HEK293T (cell line): Measurements from ENCODE around the gene PROB1.

Experiments used
- CTCF ChIA-PET: fragments of 350-600 bp; formaldehyde crosslinking; extraction: SDS; loops from one replicate; lab custom pipeline; 2021; ENCODE audit warnings: antibody characterized with exemption, inconsistent platforms; lab: Yijun Ruan, JAX
- POLR2A ChIA-PET: fragments of 350-600 bp; formaldehyde crosslinking; extraction: SDS; loops from one replicate; lab custom pipeline; 2020; ENCODE audit warnings: antibody characterized with exemption, inconsistent platforms; lab: Yijun Ruan, JAX
- DNase-seq: peaks from one replicate; pipeline ENCODE4 v3.0.0; 2012; ENCODE audit warnings: mixed read lengths; ENCODE audit errors: extremely low spot score
- ARNT ChIP-seq: fragments of 450-650 bp; IDR thresholded peaks from 2 replicates; pipeline ENCODE4 v1.6.1; 2017; ENCODE audit warnings: mild to moderate bottlenecking
- BHLHE40 ChIP-seq: fragments of 450-650 bp; IDR thresholded peaks from 2 replicates; pipeline ENCODE4 v1.6.1; 2016; ENCODE audit warnings: mild to moderate bottlenecking, moderate library complexity, borderline replicate concordance
- CTBP1 ChIP-seq: fragments of 450-650 bp; IDR thresholded peaks from 2 replicates; pipeline ENCODE4 v1.6.1; 2016; ENCODE audit warnings: borderline replicate concordance
- ELF4 ChIP-seq: fragments of 450-650 bp; IDR thresholded peaks from 2 replicates; pipeline ENCODE4 v1.6.1; 2017; ENCODE audit warnings: antibody characterized with exemption
- FOXA1 ChIP-seq: fragments of 450-650 bp; IDR thresholded peaks from 2 replicates; pipeline ENCODE4 v1.6.1; 2016; ENCODE audit warnings: mild to moderate bottlenecking
- FOXK2 ChIP-seq: fragments of 450-650 bp; IDR thresholded peaks from 2 replicates; pipeline ENCODE4 v1.6.1; 2016; ENCODE audit warnings: mild to moderate bottlenecking
- FOXM1 ChIP-seq: fragments of 450-650 bp; IDR thresholded peaks from 2 replicates; pipeline ENCODE4 v1.6.1; 2017; ENCODE audit warnings: mild to moderate bottlenecking, borderline replicate concordance
- HDGF ChIP-seq: fragments of 450-650 bp; IDR thresholded peaks from 2 replicates; pipeline ENCODE4 v1.6.1; 2017; ENCODE audit warnings: antibody characterized with exemption, borderline replicate concordance
- L3MBTL2 ChIP-seq: fragments of 450-650 bp; conservative IDR thresholded peaks from 2 replicates; pipeline ENCODE4 v1.6.1; 2016; ENCODE audit warnings: mild to moderate bottlenecking
- LEF1 ChIP-seq: fragments of 450-650 bp; IDR thresholded peaks from 2 replicates; pipeline ENCODE4 v1.6.1; 2017; ENCODE audit warnings: mild to moderate bottlenecking, borderline replicate concordance
- NFRKB ChIP-seq: fragments of 450-650 bp; IDR thresholded peaks from 2 replicates; pipeline ENCODE4 v1.6.1; 2016; ENCODE audit warnings: mild to moderate bottlenecking, moderate library complexity
- SP1 ChIP-seq: fragments of 450-650 bp; IDR thresholded peaks from 2 replicates; pipeline ENCODE4 v1.6.1; 2017
- SUZ12 ChIP-seq: fragments of 450-650 bp; IDR thresholded peaks from 2 replicates; pipeline ENCODE4 v1.6.1; 2016; ENCODE audit warnings: mild to moderate bottlenecking
- TARDBP ChIP-seq: fragments of 450-650 bp; IDR thresholded peaks from 2 replicates; pipeline ENCODE4 v1.6.1; 2016
- ZNF384 ChIP-seq: fragments of 450-650 bp; IDR thresholded peaks from 2 replicates; pipeline ENCODE4 v1.6.1; 2016
- TF ChIP-seq, protein P1 (sequence below): fragments of 450-650 bp; IDR thresholded peaks from 2 replicates; pipeline ENCODE4 v1.6.1; 2016

PROB1 gene

DNA sequence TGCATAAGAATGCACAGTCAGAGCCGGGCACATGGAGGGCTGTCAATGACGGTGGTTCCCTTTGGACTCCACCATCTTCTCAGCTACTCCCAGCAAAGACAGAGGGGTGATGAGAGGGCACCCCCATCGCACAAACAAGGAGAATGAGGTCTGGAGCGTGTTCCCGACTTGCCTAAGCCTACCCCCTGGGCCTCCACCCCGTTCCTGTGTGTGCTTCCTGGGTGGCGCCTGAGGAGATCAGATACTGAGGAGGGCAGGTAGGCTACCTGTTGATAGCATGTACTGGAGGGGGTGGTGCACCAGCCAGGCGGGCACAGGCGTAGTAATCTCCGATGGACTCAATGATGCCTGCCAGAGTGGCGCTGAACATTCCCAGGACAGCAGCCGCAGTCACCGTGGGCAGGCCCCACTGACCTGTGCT is 16.0 kb downstream of the PROB1 start:
- no peak for TF ChIP-seq L3MBTL2
- no peak for TF ChIP-seq ARNT
- TF ChIP-seq, protein P1, sequence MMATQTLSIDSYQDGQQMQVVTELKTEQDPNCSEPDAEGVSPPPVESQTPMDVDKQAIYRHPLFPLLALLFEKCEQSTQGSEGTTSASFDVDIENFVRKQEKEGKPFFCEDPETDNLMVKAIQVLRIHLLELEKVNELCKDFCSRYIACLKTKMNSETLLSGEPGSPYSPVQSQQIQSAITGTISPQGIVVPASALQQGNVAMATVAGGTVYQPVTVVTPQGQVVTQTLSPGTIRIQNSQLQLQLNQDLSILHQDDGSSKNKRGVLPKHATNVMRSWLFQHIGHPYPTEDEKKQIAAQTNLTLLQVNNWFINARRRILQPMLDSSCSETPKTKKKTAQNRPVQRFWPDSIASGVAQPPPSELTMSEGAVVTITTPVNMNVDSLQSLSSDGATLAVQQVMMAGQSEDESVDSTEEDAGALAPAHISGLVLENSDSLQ, result no peak
- TF ChIP-seq ZNF384, result no peak
- no peak for TF ChIP-seq HDGF
- no peak for TF ChIP-seq SP1
- no peak for TF ChIP-seq BHLHE40
- no peak for TF ChIP-seq LEF1
- no peak for TF ChIP-seq SUZ12
- no peak for TF ChIP-seq TARDBP
- no peak for TF ChIP-seq ELF4
- TF ChIP-seq FOXM1, result no peak
- TF ChIP-seq FOXA1, result no peak
- TF ChIP-seq FOXK2, result no peak
- ChIA-PET CTCF (no interaction called here), POLR2A (no interaction called here)
- no peak for DNase-seq

DNA sequence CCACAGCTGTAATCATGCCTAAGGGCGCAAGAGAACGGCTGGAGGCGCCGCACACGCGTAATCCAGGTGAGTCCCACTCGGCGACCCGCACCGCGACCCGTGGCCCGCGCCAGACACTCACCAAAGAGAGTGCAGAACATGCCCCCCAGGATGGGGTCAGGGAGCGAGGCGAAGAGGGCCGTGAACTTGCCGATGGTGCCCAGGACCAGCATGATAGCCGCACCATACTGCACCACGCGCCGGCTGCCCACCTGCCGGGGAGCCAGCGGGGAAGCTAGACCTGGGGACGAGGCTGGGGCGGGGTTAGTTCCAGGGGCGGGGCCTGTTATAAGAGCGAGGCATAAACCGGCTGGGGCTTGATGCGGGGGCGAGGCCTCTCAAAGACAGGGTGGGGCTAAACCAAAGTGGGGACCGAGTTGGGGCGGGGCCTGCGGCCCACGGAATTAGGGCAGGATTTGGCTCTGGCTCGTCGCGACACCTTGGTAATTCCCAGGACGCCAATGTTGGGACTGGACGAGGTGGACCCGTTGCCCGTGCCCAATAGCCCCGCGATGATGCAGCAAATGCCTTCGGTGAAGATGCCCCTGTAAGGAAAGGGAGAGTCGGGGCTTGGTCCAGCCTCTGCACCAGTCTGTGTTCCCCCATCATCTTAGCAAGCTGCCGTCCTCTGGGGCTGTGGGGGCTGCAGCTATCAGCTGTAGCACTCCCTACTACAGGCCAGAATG is 16.6 kb downstream of the PROB1 start:
- DNase-seq, result no peak
- no peak for TF ChIP-seq HDGF
- POLR2A ChIA-PET, result no interaction called here
- CTCF ChIA-PET, result no interaction called here

- POLR2A ChIA-PET, result interaction anchor here (1.4 kb wide), 1 partner anchor 36 kb away, joined by 5 read pairs; the partner anchor contains the start of gene PAIP2
Measured at GRCh38 chr5:139377226-139377625, 17.7 kb downstream of the PROB1 start.

DNA sequence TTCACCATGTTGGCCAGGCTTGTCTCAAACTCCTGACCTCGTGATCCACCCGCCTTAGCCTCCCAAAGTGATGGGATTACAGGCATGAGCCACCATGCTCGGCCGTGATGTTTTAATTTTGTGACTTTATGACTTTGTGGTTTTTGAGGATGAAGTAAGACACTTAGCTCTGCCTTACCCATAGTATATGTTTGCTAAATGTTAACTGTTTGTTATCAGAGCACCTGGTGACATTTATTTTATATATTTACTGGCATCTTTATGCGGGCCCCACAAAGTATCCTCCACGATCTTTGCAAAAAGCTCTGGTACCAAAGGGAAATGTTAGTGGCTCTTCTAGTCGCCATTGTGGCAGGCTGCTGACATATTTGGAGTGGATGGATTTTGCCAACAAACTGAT is 18.5 kb downstream of the PROB1 start:
- TF ChIP-seq CTBP1, result no peak
- no peak for TF ChIP-seq SUZ12
- no peak for TF ChIP-seq TARDBP
- no peak for TF ChIP-seq FOXM1
- no peak for TF ChIP-seq L3MBTL2
- TF ChIP-seq ZNF384, result no peak
- TF ChIP-seq, protein P1, result no peak
- no peak for TF ChIP-seq ELF4
- no peak for TF ChIP-seq NFRKB
- no peak for TF ChIP-seq BHLHE40
- TF ChIP-seq ARNT, result no peak
- TF ChIP-seq FOXA1, result no peak
- no peak for TF ChIP-seq HDGF
- POLR2A ChIA-PET, result interaction anchor here (1.4 kb wide), 1 partner anchor 35 kb away, joined by 5 read pairs; the partner anchor contains the start of gene PAIP2
- no peak for DNase-seq
- CTCF ChIA-PET, result no interaction called here

More at GRCh38 chr5:139377226-139377625, 17.7 kb downstream of the PROB1 start:
- TF ChIP-seq FOXM1, result no peak
- no peak for DNase-seq
- CTCF ChIA-PET, result no interaction called here

DNA sequence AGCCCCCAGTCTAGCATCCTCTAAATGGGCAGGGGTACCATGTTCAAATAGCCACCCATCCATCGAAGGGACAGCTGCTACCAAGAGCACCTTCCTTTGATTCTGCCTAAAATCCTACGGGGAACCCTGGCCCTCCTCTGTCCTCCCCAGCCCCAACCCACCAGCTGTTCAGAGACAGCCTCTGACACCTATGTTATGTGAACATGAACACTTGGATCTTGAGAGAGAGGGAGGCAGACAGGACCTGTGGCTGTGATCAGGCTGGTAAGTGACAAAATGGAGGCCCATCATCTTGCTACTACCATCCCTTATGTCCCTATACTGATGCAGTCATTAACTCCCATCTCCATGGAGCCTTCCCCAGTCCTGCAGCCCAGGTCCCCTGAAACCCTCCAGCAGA is 20.0 kb downstream of the PROB1 start:
- ChIA-PET POLR2A (interaction anchor here (0.9 to 1.1 kb wide), 3 partner anchors 11 to 29 kb away, joined by 3 to 4 read pairs (median 3); partner anchors contain the start of gene SPATA24), CTCF (no interaction called here)
- TF ChIP-seq, protein P1, result no peak
- TF ChIP-seq FOXM1, result no peak
- no peak for TF ChIP-seq SP1
- TF ChIP-seq CTBP1, result no peak
- no peak for TF ChIP-seq SUZ12
- TF ChIP-seq ELF4, result no peak
- no peak for TF ChIP-seq TARDBP
- DNase-seq, result no peak

- ChIA-PET POLR2A (no interaction called here), CTCF (interaction anchor here (0.5 kb wide), 1 partner anchor 405 kb away, joined by 4 read pairs; no protein-coding TSS in a partner anchor)
- TF ChIP-seq ELF4, result no peak
- TF ChIP-seq SP1, result no peak
- no peak for TF ChIP-seq L3MBTL2
- no peak for TF ChIP-seq FOXM1
- TF ChIP-seq CTBP1, result no peak
- no peak for TF ChIP-seq LEF1
- TF ChIP-seq FOXK2, result no peak
- no peak for TF ChIP-seq BHLHE40
- no peak for TF ChIP-seq ZNF384
- no peak for TF ChIP-seq TARDBP
- no peak for TF ChIP-seq FOXA1
- no peak for TF ChIP-seq NFRKB
- no peak for TF ChIP-seq HDGF
- TF ChIP-seq SUZ12, result no peak
- TF ChIP-seq, protein P1, result no peak
- DNase-seq, result no peak
Measured at GRCh38 chr5:139371482-139372435, 23.1 kb downstream of the PROB1 start.
